Breast epithelium (tissue), 4 donors: ENCODE results near the gene RBM23. TPM values are rescaled to one million over a fixed set of nuclear protein-coding genes. Genes with fewer than 3 reads are reported as not detected.
"Not testable (repeated sequence)": the region's sequence is repeated elsewhere in the genome, so short reads cannot be mapped to it uniquely, and the experiment has no call there.

Experiments used
- DNase-seq, 2 donors: peaks; one replicate each; pipeline ENCODE4 v3.0.0-alpha.2; 2019; ENCODE audit warnings: low spot score in 2 of 2
- H3K27ac ChIP-seq, 2 donors: fragments of 200-600 bp; sonication (generic) in 1 of 2; one replicate each; pipeline ENCODE4 v1.5.1; 2016 to 2019; ENCODE audit warnings: mild to moderate bottlenecking in 1 of 2
- H3K27me3 ChIP-seq, 2 donors: fragments of 200-600 bp; sonication (generic) in 1 of 2; one replicate each; pipeline versions ENCODE4 v1.5.1 to v1.6.0; 2017 to 2019; ENCODE audit warnings: control low read depth in 1 of 2, mild to moderate bottlenecking in 1 of 2
- H3K36me3 ChIP-seq: fragments of 200-600 bp; one replicate; pipeline ENCODE4 v1.5.1; 2019
- H3K4me1 ChIP-seq, 2 donors: fragments of 200-600 bp; sonication (generic); one replicate each; pipeline ENCODE4 v1.5.1; 2016 to 2019; ENCODE audit warnings: control low read depth in 1 of 2
- H3K4me3 ChIP-seq, 3 donors: fragments of 200-600 bp; sonication (generic); 1 replicate in 2 of 3; 2 replicates in 1 of 3; pipeline ENCODE4 v1.5.1; 2016 to 2019; ENCODE audit warnings: mild to moderate bottlenecking in 3 of 3, moderate library complexity in 2 of 3
- H3K9me3 ChIP-seq, 2 donors: fragments of 200-600 bp; sonication (generic) in 1 of 2; one replicate each; pipeline ENCODE4 v1.5.1; 2016 to 2019; ENCODE audit warnings: control low read depth in 1 of 2
- CTCF ChIP-seq, 3 donors: fragments of 450-650 bp; IDR thresholded peaks; one replicate each; pipeline ENCODE4 v1.5.1; 2016 to 2017; ENCODE audit warnings: antibody characterized with exemption in 3 of 3, mild to moderate bottlenecking in 3 of 3, moderate library complexity in 3 of 3
- POLR2A ChIP-seq: fragments of 450-650 bp; IDR thresholded peaks from one replicate; pipeline ENCODE4 v1.6.1; 2016; ENCODE audit warnings: antibody characterized with exemption, mild to moderate bottlenecking, moderate library complexity
- POLR2AphosphoS5 ChIP-seq, 3 donors: sonication (generic); formaldehyde crosslinking; IDR thresholded peaks; one replicate each; pipeline ENCODE4 v1.6.1; 2017; ENCODE audit warnings: antibody characterized with exemption in 3 of 3
- intact Hi-C: fragments of 100-400 bp; cut with DNase I; formaldehyde crosslinking; loops from one replicate; pipeline ENCODE4 v1.15.1; 2023; ENCODE audit warnings: low total_unique reads
- total RNA-seq, 3 donors: library from RNA; depleted of rRNA; stranded (reverse); fragments of >200 nt; gene quantifications; one replicate each; pipeline ENCODE4 v1.1.0, GENCODE V29; 2016

RBM23 gene
- total RNA-seq, 3 donors from 2014 or later = 85.5 to 194 (median 174) TPM

GRCh38 chr14:22952418-22952817 is 33.5 kb upstream of the RBM23 start:
- DNase-seq = no peak
- intact Hi-C loops = no loop called here
- TF ChIP-seq POLR2AphosphoS5 (IDR thresholded peaks at IDR 0.05) (no peak), CTCF (IDR thresholded peaks at IDR 0.05) (no peak)
- no peaks in the 10 kb centered on the region for H3K9me3 ChIP-seq
- no peak overlapping the region for H3K27ac ChIP-seq
- H3K36me3 ChIP-seq = no peaks in the 10 kb centered on the region
- no peak overlapping the region for H3K4me3 ChIP-seq
- no peaks in the 10 kb centered on the region for H3K4me1 ChIP-seq
- no peaks in the 10 kb centered on the region for H3K27me3 ChIP-seq

GRCh38 chr14:22951795-22952194 is 32.8 kb upstream of the RBM23 start:
- DNase-seq, intact Hi-C loops, H3K4me3 ChIP-seq, H3K4me1 ChIP-seq, H3K36me3 ChIP-seq, H3K27me3 ChIP-seq, H3K9me3 ChIP-seq, H3K27ac ChIP-seq: not testable (repeated sequence)

GRCh38 chr14:22945642-22946041 is 26.7 kb upstream of the RBM23 start:
- H3K27ac ChIP-seq = no peak overlapping the region
- no peak for DNase-seq
- H3K36me3 ChIP-seq = no peaks in the 10 kb centered on the region
- TF ChIP-seq POLR2AphosphoS5 (IDR thresholded peaks at IDR 0.05) = no peak
- no peak for TF ChIP-seq CTCF (IDR thresholded peaks at IDR 0.05)
- TF ChIP-seq POLR2A = no peak
- no peaks in the 10 kb centered on the region for H3K4me1 ChIP-seq
- no peaks in the 10 kb centered on the region for H3K9me3 ChIP-seq
- intact Hi-C loops = no loop called here
- no peak overlapping the region for H3K4me3 ChIP-seq
- no peaks in the 10 kb centered on the region for H3K27me3 ChIP-seq

GRCh38 chr14:22939684-22940083 is 20.7 kb upstream of the RBM23 start:
- Histone ChIP-seq H3K27ac (no peak overlapping the region), H3K36me3 (no peaks in the 10 kb centered on the region), H3K4me3 (no peak overlapping the region), H3K4me1 (no peaks in the 10 kb centered on the region), H3K9me3 (no peaks in the 10 kb centered on the region), H3K27me3 (no peaks in the 10 kb centered on the region)
- DNase-seq = no peak
- TF ChIP-seq CTCF (IDR thresholded peaks at IDR 0.05) (no peak), POLR2A (no peak), POLR2AphosphoS5 (IDR thresholded peaks at IDR 0.05) (no peak)
- intact Hi-C loops = loop anchor here (5.0 kb wide), 1 partner anchor 77 kb away; no protein-coding TSS in a partner anchor

- Histone ChIP-seq H3K4me3 (no peak overlapping the region), H3K4me1 (no peaks in the 10 kb centered on the region), H3K9me3 (no peaks in the 10 kb centered on the region), H3K27ac (no peak overlapping the region), H3K27me3 (no peaks in the 10 kb centered on the region), H3K36me3 (no peaks in the 10 kb centered on the region)
- TF ChIP-seq POLR2AphosphoS5 (IDR thresholded peaks at IDR 0.05) (no peak), POLR2A (no peak), CTCF (IDR thresholded peaks at IDR 0.05) (no peak)
- intact Hi-C loops = loop anchor here (5.0 kb wide), 1 partner anchor 73 kb away; no protein-coding TSS in a partner anchor
- no peak for DNase-seq
Measured at GRCh38 chr14:22935156-22935555, 16.2 kb upstream of the RBM23 start.

- H3K4me1 ChIP-seq = peaks cover 3 to 11% of the 10 kb centered on the region in 2 donors
- no peak overlapping the region for H3K4me3 ChIP-seq
- no peak for DNase-seq
- no peak for TF ChIP-seq CTCF (IDR thresholded peaks at IDR 0.05)
- TF ChIP-seq POLR2AphosphoS5 (IDR thresholded peaks at IDR 0.05) = no peak
- TF ChIP-seq POLR2A = no peak
- no peaks in the 10 kb centered on the region for H3K36me3 ChIP-seq
- H3K27ac ChIP-seq = no peak overlapping the region
- no peaks in the 10 kb centered on the region for H3K9me3 ChIP-seq
- no peaks in the 10 kb centered on the region for H3K27me3 ChIP-seq
- intact Hi-C loops = loop anchor here (5.0 kb wide), 1 partner anchor 1190 kb away; no protein-coding TSS in a partner anchor
Measured at GRCh38 chr14:22932146-22932545, 13.2 kb upstream of the RBM23 start.
